Measurements from ENCODE around the gene GAREM1.

The GAREM1 gene

DNA sequence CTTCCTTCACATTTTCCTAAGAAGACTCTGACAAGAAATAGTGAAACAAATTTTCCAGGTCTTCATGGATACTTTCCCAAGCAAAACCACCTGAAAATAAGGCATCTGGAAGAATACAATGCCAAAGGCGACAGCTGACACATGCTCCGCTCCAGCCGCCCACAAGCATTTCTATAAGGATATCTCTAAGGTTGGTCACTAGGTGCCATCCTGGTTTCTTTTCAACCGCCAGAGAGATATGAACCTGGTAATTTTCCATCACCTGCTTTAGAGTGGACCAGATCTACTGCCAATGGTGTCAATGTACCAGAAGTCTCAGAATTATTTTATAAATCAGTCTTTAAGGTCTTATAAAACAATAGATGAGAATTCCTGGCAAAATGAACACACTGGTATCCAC, 97.2 kb downstream of the GAREM1 start:
- in situ Hi-C loops (cut with HindIII; ENCODE audit: low sequenced_read_pairs) = no loop called here

GRCh38 chr18:32372381-32373061, 98.2 kb downstream of the GAREM1 start:
- in situ Hi-C loops (cut with HindIII; ENCODE audit: low sequenced_read_pairs) = no loop called here

GRCh38 chr18:32372047-32372380, 98.7 kb downstream of the GAREM1 start:
- in situ Hi-C loops (cut with HindIII; ENCODE audit: low sequenced_read_pairs) = no loop called here

DNA sequence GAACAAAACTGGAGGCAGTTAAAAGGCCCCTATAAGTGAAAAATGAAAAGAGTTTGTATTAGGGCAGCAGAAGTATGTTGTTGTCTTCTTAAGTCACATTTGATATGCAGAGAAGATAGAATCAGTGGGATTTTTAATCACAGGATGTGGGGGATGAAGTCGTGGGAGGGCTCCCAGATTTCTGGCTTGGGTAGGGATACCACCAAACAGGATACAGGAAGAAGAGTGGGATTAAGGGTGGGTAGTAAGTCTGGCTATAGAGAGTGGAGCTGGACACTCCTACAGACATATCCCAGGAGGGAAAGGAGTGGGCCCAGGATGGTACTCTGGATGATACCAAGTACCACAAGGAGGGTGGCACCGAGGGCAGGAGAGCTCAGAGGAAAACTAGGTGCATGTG, 99.3 kb downstream of the GAREM1 start:
- in situ Hi-C loops (cut with HindIII; ENCODE audit: low sequenced_read_pairs) = no loop called here

DNA sequence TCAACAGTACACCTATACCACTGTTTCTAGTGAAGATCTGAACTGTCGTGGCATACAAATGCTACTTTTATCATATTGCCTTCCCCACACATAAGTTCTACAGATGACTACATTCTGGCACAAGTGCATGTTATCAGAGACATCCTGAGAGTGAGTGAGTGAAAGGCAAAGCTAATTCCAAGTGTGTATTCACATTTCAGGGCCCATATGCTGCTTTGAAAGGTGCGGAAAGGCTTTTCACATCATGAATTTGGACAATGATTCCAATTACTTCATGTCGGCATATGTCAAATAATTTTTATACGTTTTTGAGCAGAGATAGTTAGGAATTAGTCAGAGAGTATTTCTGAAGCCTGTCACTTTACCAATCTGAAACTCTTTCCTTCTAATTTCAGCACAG, 101.7 kb downstream of the GAREM1 start:
- in situ Hi-C loops (cut with HindIII; ENCODE audit: low sequenced_read_pairs) = no loop called here

DNA sequence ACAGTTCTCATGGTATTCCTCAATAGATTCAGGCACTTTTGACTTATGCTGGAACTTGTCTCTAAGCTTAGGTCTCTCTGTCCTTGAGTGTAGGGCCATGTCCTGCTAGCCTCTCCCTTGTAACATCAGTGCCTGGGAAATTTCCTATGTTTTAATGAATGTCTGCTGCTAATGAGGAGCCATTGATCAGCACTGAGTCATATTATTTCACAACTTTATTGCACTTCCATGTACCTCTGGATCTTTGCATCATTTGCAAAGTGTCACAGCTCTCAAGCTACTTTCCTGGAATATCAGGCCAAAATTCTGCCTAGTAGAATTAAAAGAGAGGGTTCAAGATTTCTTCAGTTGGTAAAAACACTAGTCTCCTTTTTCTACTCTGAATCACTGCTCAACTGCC, 102.5 kb downstream of the GAREM1 start:
- in situ Hi-C loops (cut with HindIII; ENCODE audit: low sequenced_read_pairs) = no loop called here

DNA sequence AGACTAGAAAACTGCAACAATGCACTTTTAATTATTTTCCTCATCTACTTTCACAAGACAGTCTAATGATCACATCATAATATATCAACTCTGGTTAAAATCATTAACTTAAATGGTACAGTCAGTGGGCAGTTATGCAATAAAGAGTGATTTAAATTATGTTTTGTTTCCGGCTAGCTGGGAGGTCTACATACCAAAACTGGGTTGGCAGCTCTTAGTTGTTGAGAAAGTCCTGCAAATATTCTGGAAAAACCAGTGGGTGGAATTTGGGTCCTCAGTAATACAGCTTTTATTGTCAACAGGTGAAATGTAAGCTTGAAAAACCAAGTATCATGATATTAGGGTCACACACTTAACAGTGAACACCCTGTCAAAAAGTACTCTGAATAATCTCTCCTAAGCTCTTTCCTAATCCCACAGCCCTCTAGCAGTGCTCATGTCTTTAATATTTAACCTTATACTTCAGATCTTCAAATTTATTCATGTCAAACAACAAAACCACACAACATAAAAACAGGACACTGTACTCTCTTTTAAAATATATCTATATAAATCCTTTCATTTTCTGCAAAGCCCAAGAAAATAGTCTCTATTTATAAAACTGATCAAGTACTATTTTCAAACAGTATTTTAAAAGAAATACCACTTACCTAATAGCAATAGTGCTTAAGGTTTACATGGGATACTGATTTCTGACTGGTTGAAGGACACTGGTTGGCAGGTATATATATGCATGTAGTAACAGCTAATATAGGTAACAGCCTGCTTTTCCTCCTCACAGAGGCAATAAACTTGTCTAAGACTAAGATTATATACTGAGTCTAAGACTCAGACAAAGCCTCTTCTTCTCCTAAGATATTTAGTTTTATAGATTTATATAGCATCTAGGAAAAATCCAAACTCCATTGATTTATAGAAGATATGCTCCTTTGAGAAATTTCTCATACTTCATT, 103.8 kb downstream of the GAREM1 start:
- in situ Hi-C loops (cut with HindIII; ENCODE audit: low sequenced_read_pairs) = no loop called here

- in situ Hi-C loops (cut with HindIII; ENCODE audit: low sequenced_read_pairs) = no loop called here
These were observed 108.2 kb downstream of the GAREM1 start for GRCh38 chr18:32362484-32362883.

DNA sequence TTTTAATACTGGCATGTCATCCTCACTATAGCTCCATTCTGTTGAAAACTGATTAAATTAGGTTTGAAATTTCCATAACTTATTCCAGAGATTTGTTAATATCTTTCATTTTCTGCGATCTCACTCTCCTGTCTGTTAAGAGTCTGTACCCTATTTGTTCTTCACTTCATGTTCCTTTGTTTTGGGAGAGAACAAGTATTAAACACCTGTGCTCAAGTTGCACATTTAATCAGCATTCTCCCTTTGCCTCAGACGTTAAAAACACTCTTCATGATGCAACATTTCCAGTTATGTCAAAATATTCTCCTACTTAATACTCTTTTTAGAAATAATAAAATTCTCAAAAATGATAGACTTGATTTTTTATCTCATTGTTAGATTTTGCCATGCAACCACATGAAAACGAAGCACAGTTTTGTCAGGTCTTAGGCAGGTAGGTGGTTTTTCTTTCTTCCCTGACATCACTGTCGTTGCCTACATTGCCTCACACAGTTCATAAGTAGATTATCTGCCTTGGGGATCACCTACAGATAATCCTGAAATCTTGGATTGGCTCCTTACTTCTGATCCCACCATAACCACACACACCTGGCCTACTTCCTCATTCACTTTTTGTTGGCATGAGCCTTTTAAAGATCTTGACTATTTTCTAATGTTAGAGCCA, 109.9 kb downstream of the GAREM1 start:
- in situ Hi-C loops (cut with HindIII; ENCODE audit: low sequenced_read_pairs) = no loop called here

GRCh38 chr18:32358529-32358928, 112.2 kb downstream of the GAREM1 start:
- in situ Hi-C loops (cut with HindIII; ENCODE audit: low sequenced_read_pairs) = no loop called here

GRCh38 chr18:32358075-32358474, 112.6 kb downstream of the GAREM1 start:
- in situ Hi-C loops (cut with HindIII; ENCODE audit: low sequenced_read_pairs) = no loop called here

DNA sequence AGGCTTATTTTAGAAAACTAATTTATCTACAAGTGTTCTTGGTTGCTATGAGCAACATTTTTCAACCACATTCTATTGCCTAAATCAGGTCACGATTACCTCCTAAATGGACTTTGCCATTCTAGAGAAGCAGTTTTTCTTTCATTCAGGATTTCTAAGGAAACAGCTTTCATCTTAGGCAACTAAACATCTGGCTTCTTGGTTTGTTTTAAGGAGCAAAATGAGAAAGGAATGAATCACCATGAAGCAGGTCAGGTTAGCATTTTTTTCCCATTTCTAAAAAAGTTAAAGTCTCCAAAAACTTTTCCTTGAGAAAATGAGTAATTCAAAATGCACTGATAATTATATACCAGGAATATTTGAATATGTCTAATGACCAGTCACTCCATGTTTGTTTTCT, 114.8 kb downstream of the GAREM1 start:
- in situ Hi-C loops (cut with HindIII; ENCODE audit: low sequenced_read_pairs) = no loop called here

- in situ Hi-C loops (cut with HindIII; ENCODE audit: low sequenced_read_pairs) = no loop called here
These were observed 116.2 kb downstream of the GAREM1 start for GRCh38 chr18:32354518-32354917.

DNA sequence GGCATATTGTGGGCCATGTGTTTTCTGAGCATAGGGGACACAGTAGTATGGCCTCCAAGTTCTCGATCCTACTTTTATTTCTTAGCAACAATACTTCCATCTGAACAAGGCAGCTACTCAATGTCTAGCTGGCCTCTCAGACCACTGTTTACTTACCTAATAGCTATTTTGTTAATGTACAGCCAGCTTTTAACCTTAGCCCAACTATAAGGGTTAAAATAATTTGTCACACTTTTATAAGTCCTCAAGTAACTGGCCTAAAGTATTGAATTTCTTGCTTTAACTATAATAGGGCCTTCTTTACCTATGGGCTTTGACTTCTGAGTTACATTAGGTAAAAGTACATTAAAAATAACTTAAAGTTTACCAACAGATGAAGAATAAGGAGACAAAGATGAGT, 117.4 kb downstream of the GAREM1 start:
- in situ Hi-C loops (cut with HindIII; ENCODE audit: low sequenced_read_pairs) = no loop called here

GRCh38 chr18:32351032-32351431, 119.7 kb downstream of the GAREM1 start:
- in situ Hi-C loops (cut with HindIII; ENCODE audit: low sequenced_read_pairs) = no loop called here

DNA sequence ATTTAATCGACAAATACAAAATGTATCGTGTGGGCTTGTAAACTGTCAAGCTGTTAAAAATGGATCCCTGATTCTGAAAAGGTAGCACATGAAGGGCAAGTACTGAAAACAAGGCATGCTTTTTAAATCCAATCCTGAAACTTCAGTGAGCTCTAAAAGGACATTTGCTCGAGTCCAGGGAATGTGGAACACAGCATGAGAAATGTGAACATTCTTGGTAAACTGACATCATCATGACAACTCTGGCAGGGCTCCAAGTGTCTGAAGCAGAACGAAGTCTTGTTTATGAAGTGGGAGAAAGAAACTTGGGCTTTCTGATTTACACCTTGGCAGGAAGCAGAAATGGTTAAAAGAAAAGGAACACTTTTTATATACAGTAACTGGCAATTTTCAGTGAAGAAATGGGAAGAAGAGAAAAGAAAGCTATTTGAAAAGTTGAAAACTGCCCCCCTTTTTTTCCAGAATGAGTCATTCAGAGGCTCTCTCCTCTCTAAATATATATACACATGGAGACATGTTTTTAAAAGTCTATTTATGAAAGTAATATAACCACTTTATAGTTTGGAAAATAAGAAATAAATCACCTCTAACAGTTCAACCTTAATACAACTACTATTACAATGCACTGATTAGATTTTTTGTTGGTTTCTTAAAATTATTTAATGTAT, 120.8 kb downstream of the GAREM1 start:
- in situ Hi-C loops (cut with HindIII; ENCODE audit: low sequenced_read_pairs) = no loop called here

- in situ Hi-C loops (cut with HindIII; ENCODE audit: low sequenced_read_pairs) = no loop called here
These were observed 124.0 kb downstream of the GAREM1 start for GRCh38 chr18:32346671-32347070.

DNA sequence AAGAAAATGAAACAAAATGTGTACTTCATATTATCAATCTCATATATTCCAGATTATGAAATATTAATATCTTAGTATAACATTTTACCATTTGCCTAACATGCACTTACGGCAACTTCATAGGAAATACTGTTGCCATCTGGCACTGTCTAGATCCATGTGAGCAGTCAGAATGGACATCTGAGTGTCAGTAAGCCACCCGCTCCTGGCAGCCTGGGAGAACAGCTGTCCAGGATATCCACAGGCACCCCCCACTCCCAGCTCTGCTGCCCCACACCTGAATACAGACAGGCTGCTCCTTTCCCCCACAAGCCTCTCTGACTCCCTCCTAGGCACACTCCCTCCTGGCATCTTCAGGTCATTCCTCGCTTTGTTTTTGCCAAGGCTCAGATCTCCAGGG, 127.0 kb downstream of the GAREM1 start:
- in situ Hi-C loops (cut with HindIII; ENCODE audit: low sequenced_read_pairs) = loop anchor here (5.0 kb wide), 1 partner anchor 46 kb away; no protein-coding TSS in a partner anchor

DNA sequence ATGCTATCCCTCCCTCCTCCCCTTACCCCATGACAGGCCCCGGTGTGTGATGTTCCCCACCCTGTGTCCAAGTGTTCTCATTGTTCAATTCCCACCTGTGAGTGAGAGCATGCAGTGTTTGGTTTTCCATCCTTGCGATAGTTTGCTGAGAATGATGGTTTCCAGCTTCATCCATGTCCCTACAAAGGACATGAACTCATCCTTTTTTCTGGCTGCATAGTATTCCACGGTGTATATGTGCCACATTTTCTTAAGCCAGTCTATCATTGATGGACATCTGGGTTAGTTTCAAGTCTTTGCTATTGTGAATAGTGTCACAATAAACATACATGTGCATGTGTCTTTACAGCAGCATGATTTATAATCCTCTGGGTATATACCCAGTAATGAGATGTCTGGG, 129.6 kb downstream of the GAREM1 start:
- in situ Hi-C loops (cut with HindIII; ENCODE audit: low sequenced_read_pairs) = loop anchor here (5.0 kb wide), 1 partner anchor 44 kb away; no protein-coding TSS in a partner anchor

GRCh38 chr18:32339045-32339444, 131.6 kb downstream of the GAREM1 start:
- in situ Hi-C loops (cut with HindIII; ENCODE audit: low sequenced_read_pairs) = no loop called here

GRCh38 chr18:32337821-32338220, 132.9 kb downstream of the GAREM1 start:
- in situ Hi-C loops (cut with HindIII; ENCODE audit: low sequenced_read_pairs) = no loop called here

Measured in DLD1 (cell line).